Activated T-cell treated with anti-CD3 and anti-CD28 coated beads, Interleukin-2, amount 50 U/mL, for 4 hours (primary cell): Measurements from ENCODE around the gene ADAM33. TPM values are rescaled to one million over a fixed set of nuclear protein-coding genes. Genes with fewer than 3 reads are reported as not detected.
A peak's percentile ranks its signal among the peaks of the same experiment; 100 is the strongest.

ENCODE experiments used
- ATAC-seq, 2 donors: fragments of 200-7000 bp; cut with Tn5 transposase; one replicate each; pipeline ENCODE4 v1.10.0; 2021
- DNase-seq: peaks from one replicate; pipeline ENCODE4 v3.0.0-alpha.2; 2020
- H3K27me3 Mint-ChIP-seq: one replicate; pipeline ENCODE4 v1.8.0; 2021; ENCODE audit warnings: low read depth, mixed read lengths
- H3K36me3 Mint-ChIP-seq: one replicate; pipeline ENCODE4 v1.8.0; 2022; ENCODE audit warnings: mixed read lengths; ENCODE audit not compliant: insufficient read depth
- H3K4me1 Mint-ChIP-seq: one replicate; pipeline ENCODE4 v1.8.0; 2021; ENCODE audit warnings: low read depth, mixed read lengths
- H3K4me3 Mint-ChIP-seq: one replicate; pipeline ENCODE4 v1.8.0; 2021; ENCODE audit warnings: mild to moderate bottlenecking, moderate library complexity, mixed read lengths
- H3K9me3 Mint-ChIP-seq: one replicate; pipeline ENCODE4 v1.8.0; 2021; ENCODE audit warnings: mixed read lengths
- total RNA-seq, 3 donors: library from RNA; stranded (reverse); gene quantifications; one replicate each; pipeline ENCODE4 v1.2.1, GENCODE V29; 2021

The ADAM33 gene
- total RNA-seq, 3 donors from 2014 or later: not detected

DNA sequence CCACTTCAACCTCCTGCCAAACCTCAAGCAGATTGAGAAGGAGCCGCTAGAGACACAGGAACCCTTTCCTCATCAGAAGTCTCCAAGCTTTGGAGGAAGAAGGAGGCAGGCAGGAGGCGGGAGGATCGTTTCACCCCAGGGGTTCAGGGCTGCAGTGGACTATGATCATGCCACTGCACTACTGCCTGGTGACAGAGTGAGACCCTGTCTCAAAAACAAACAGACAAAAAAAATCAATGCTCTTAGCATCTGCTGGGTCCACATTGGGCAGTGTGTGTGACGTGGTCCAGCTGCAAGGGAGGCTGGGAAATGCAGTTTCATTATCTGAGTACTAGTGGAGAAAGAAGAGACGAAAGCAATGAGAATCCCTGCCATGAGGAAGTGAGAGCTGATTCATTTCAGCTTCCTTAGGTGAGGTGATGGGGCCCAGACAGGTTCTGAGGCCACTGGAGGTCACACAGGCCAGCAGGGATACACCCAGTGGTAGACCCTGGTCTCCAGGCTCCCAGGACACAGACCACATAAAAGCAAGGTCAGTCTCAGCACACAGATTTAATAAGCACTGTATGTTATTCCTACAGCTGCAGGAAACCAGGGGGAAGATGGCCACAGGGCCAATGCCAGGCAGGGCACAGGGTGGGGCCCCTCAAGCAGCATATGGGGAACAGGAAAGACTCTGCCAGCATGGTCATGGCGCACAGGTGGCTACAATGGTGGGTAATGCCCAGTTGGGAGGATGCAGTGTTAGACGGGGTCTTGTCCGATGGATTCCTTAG lies 22.9 kb downstream of the ADAM33 start:
- H3K4me3 Mint-ChIP-seq: no peak overlapping the region
- H3K36me3 Mint-ChIP-seq: no peaks in the 10 kb centered on the region
- DNase-seq: no peak
- H3K9me3 Mint-ChIP-seq: peaks cover under 1% of the 10 kb centered on the region
- peaks cover 4% of the 10 kb centered on the region for H3K4me1 Mint-ChIP-seq
- peak; percentile 35 to 44 for ATAC-seq
- H3K27me3 Mint-ChIP-seq: peaks cover 38% of the 10 kb centered on the region

DNA sequence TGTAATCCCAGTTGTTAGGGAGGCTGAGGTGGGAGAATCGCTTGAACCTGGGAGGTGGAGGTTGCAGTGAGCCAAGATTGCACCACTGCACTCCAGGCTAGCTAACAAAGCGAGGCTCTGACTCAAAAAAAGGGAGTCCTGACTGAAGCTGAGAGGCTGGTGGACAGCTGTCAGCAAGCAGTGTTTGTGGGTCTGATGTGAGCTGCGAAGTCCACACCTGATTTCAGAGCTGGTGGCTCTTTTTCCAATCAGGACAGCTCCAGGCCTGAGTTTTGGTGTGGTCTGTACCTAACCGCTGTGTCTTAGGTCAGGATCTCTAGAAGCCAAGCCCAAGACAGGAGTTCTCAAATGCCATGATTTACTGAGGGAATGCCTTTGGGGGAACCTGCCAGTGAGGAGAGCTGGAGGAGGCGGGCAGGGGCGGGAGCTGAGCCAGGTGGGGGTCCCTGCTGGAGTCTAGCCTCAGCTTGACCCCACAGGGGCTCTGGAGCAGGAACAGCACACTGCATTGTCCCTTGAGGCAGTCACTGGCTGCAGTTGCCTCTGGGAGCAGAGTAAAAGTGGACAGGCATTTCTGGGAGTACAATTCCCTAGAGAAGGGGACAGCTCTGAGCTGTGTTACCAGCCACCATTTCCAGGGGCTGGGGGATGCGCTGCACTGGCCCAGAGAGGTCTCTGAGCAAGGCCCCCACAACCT lies 23.6 kb downstream of the ADAM33 start:
- no peak for DNase-seq
- Mint-ChIP-seq H3K4me1 (peaks cover 8% of the 10 kb centered on the region), H3K36me3 (peaks cover 2% of the 10 kb centered on the region), H3K27me3 (peaks cover 36% of the 10 kb centered on the region), H3K4me3 (no peak overlapping the region), H3K9me3 (peaks cover 6% of the 10 kb centered on the region)
- ATAC-seq: no peak

DNA sequence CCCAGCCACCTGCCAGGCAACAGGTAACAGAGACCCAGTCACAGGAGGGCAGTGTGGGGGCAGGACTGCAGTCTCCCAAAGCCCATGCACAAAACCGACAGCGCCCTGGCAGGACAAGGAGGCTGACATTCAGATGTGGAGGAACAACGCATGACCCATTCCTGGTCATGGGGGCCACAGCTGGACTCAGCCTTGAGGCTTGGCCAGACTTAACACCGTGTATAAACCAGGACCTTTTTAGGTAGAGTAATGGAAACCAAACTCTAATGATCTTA lies 26.7 kb downstream of the ADAM33 start:
- ATAC-seq (no peak), DNase-seq (no peak)
- peaks cover 12% of the 10 kb centered on the region for H3K4me1 Mint-ChIP-seq
- H3K4me3 Mint-ChIP-seq: no peak overlapping the region
- peaks cover 11% of the 10 kb centered on the region for H3K36me3 Mint-ChIP-seq
- peaks cover 6% of the 10 kb centered on the region for H3K9me3 Mint-ChIP-seq
- H3K27me3 Mint-ChIP-seq: peaks cover 19% of the 10 kb centered on the region

DNA sequence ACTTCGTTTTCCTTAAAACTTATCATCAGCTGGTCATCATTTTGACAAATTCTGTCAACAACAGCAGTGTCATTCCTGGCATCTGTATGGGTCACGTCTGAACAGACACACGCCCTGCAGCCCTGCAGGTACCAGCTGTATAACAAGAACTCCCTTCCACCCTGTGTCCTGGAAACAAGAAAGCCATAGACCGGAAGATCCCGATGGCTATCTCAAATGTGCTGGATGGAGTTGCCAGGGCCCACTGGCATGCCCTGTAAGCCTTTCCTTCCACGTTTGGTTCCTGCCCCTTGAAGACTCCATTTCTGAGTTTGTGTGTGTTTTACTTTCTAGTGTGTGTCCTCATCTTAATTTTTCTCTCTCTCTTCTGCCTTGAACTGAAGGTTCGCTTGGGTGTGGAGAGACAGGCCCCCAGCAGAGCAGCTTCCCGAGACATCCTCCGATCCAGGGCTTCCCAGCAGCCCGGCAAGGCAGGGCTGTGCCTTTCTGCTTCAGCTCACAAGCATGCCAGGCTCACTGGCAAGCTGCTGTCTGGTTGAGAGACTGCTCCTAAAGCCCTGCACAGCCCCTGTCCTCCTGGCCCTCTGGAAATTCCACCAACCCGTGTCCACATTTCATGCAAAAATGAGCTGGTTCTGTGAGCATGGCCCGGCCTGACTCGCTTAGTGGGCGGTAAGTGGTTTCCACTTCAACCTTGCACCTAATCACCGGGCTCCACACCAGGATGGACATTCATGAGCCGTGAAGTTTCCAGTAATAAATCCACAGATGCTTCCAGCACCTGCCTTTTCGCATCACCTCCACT lies 27.3 kb downstream of the ADAM33 start:
- DNase-seq (no peak), ATAC-seq (no peak)
- Mint-ChIP-seq H3K27me3 (peaks cover 14% of the 10 kb centered on the region), H3K9me3 (peaks cover 6% of the 10 kb centered on the region), H3K36me3 (peaks cover 12% of the 10 kb centered on the region), H3K4me1 (peaks cover 12% of the 10 kb centered on the region), H3K4me3 (no peak overlapping the region)

DNA sequence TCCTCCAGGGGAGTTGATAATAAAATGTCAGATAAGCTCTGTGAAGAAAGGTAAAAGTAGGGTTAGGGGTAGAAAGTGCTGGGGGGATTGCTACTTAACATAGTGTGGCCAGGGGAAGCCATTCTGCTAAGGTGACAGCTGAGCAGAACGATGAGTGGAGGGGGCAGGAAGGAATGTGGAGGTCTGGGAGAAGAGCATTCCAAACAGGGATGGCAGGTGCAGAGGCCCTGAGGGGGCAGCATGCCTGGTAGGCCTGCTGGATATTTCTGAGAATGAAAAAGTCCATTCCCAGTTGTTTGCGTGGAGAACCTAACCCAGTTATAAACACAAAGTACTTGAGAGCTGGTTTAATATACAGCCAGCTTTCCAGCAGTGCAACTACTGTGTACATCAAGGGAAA lies 27.9 kb downstream of the ADAM33 start:
- Mint-ChIP-seq H3K9me3 (peaks cover 6% of the 10 kb centered on the region), H3K36me3 (peaks cover 13% of the 10 kb centered on the region), H3K27me3 (peaks cover 8% of the 10 kb centered on the region), H3K4me3 (no peak overlapping the region), H3K4me1 (peaks cover 10% of the 10 kb centered on the region)
- DNase-seq: no peak
- ATAC-seq: no peak

DNA sequence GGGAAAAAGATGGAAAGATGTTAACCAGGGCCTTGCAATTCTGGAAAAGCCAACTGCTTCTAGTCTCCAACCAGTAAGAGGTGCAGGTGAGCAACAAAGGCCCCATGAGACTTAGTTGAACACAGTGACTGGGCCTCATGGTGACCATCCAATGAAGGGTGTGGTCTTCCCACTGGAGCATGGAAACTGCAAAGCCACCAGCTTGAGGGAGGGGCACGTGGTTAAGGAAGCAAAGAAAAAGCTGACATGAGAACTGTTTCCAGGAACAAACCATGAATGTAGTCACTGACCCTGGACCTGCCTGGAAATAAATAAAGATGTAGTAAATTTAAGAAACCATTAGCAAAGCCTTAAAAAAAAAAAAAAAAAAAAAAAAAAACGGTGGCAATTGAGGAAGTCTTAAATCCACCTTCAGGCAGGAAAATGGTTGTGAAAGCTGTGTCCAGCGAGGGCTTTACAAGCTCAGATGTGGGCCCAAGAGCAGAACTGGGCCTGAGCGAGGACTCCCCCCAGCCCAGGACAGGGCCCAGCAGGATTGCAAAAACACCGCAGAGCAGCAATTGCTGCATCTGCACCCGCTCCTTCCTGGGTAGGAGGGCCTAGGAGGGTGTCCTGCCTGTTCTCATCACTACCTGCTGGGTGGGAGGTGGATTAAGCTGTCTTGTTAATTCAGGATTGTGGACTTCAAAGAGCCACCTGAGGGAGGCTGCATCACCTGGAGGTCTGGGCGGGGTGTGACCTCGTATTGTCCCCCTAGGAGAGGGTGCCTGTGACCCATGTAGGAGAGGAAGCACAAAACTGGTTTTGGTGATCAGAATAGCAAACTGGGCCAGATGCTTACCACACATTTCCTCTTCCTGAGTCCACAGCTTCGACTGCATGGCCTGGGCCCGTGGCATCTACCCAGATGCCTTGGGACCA lies 28.9 kb downstream of the ADAM33 start:
- no peak for ATAC-seq

DNA sequence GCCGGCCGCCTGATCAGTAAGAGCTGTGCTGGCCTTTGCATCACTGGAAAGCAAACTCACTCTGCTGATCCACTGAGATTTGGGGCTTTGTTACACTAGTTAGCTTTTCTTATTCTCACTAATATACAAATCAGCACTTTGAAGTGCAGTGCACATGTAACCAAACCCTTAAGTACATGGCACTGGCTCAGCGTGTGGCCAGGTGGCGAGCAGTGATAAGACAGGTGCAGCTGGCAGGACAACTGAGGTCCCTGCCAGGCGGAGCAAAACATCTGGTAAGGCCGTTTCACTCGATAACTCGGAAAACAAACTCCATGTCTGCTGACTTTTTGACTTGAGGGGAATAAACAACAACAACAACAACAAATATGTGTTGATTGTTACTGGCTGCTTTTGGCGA lies 29.6 kb downstream of the ADAM33 start:
- Mint-ChIP-seq H3K4me1 (peaks cover 8% of the 10 kb centered on the region), H3K27me3 (peaks cover 2% of the 10 kb centered on the region), H3K36me3 (peaks cover 21% of the 10 kb centered on the region), H3K9me3 (peaks cover 6% of the 10 kb centered on the region), H3K4me3 (no peak overlapping the region)
- ATAC-seq (no peak), DNase-seq (no peak)

More for the DNA sequence above, 28.9 kb downstream of the ADAM33 start:
- H3K4me1 Mint-ChIP-seq: peaks cover 8% of the 10 kb centered on the region
- peaks cover 6% of the 10 kb centered on the region for H3K9me3 Mint-ChIP-seq
- no peak for DNase-seq
- peaks cover 4% of the 10 kb centered on the region for H3K27me3 Mint-ChIP-seq
- H3K4me3 Mint-ChIP-seq: no peak overlapping the region
- peaks cover 19% of the 10 kb centered on the region for H3K36me3 Mint-ChIP-seq

DNA sequence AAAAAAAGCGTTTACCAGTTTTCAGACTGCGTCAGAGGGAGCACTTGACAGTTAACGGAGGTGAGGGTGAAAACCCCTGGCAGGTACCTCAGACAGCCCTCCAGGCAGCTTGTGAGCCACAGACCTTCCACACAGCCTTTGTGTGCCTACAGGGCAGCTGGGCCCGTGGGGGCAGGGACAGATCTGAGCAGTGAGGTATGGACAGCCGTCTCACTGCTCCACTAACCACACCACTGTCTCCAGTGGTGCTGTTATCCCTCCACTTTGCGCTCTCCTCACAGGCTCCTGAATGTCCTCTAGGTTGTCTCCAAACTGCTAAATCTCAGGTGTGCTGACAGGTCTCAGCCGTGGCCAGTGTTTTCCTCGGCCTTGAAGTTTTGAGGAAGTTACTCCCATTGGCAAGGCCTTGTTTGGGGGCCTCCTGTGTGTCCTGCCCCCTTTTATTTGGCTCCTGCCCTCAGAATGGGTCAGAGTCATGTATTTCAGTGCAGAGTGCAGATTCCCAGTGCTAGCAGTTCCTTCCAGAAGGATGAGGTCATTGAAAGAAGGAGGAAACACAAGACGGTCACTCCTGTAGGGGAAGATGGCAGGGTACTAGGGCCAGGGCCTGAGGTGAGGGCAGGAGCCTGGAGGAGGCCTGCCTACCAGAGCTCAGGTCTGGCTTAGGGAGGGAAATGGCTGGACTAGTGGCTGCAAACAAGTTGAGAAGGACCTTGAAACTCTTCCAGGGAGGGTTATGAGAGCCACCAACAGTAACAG lies 30.4 kb downstream of the ADAM33 start:
- Mint-ChIP-seq H3K9me3 (peaks cover 6% of the 10 kb centered on the region), H3K4me3 (no peak overlapping the region), H3K27me3 (no peaks in the 10 kb centered on the region), H3K36me3 (peaks cover 22% of the 10 kb centered on the region), H3K4me1 (peaks cover 8% of the 10 kb centered on the region)
- DNase-seq (no peak), ATAC-seq (no peak)

DNA sequence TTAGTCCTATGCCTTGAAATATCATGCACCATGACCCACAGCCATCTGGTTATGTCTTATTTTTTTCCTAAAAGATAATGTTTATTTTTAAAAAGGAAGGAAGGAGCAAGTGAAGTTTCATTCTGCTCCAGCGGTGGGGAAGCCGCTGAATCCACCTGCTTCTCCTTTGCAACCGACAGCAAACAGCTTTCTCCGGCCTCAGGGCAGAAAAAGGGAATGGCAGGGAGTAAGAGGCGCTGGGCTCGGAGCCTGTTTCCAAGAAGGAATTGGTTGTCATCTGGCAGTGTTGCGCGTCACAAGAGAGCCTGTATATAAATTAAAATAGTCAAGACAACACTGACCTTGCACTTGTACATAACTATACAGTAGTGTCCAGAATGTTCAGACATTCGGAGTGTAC lies 32.9 kb downstream of the ADAM33 start:
- ATAC-seq (no peak), DNase-seq (no peak)
- Mint-ChIP-seq H3K4me3 (no peak overlapping the region), H3K4me1 (peaks cover 8% of the 10 kb centered on the region), H3K9me3 (peaks cover 6% of the 10 kb centered on the region), H3K27me3 (no peaks in the 10 kb centered on the region), H3K36me3 (peaks cover 34% of the 10 kb centered on the region)

DNA sequence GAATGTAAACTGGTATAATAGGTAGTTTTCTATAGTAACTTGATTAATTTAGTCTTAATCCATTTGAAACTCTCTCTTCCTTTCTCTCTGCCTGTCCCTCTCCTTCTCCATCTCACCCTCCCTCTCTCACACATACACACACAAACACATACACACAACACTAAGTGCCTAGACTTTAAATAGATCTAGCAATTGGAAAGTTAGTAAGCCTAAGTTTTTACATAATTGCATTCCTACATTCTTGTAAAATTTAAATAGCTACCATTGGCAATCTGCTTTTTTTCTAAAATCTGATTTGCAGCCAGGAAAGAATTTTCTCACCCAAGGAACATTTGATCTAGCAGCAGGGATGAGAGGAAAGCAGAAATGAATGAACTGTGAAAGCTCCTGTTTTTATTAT lies 34.3 kb downstream of the ADAM33 start:
- no peak for DNase-seq
- no peak for ATAC-seq
- Mint-ChIP-seq H3K4me1 (peaks cover 3% of the 10 kb centered on the region), H3K27me3 (no peaks in the 10 kb centered on the region), H3K4me3 (no peak overlapping the region), H3K36me3 (peaks cover 35% of the 10 kb centered on the region), H3K9me3 (no peaks in the 10 kb centered on the region)

DNA sequence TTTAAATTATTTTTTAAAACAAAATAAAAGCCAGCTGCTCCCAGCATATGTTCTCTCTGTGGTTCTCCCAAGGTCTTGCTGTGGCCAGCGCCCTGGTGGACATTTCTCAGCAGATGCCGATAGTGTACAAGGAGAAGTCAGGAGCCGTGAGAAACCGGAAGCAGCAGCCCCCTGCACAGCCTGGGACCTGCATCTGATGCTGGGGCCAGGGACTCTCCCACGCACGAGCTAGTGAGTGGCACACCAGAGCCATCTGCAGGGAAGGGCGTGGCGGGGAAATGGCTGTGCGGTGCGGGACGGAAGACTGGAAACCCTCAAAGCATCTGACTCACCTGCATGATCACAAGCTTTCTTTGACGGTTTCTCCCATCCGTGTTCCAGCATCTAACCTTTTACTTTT lies 35.2 kb downstream of the ADAM33 start:
- no peaks in the 10 kb centered on the region for H3K27me3 Mint-ChIP-seq
- H3K36me3 Mint-ChIP-seq: peaks cover 38% of the 10 kb centered on the region
- H3K4me3 Mint-ChIP-seq: no peak overlapping the region
- no peaks in the 10 kb centered on the region for H3K9me3 Mint-ChIP-seq
- ATAC-seq (no peak), DNase-seq (no peak)
- no peaks in the 10 kb centered on the region for H3K4me1 Mint-ChIP-seq

DNA sequence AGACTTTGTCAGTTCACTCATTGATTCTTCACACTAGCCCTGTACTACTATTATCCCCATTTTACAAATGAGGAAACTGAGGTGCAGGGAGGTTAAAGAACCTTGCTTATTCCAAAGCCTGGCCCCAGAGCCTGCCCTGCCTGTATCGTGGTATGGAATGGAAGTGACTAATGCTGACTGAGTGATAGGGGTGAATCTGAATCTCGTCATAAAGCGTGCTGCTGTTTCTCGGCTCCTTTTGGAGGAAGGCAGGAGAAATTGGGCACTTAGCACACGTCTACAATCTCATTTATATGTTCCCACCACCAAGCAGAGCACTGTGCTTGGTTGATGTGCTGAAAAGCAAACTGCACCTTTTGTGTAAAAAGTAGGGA lies 35.8 kb downstream of the ADAM33 start:
- Mint-ChIP-seq H3K36me3 (peaks cover 36% of the 10 kb centered on the region), H3K4me3 (no peak overlapping the region), H3K9me3 (no peaks in the 10 kb centered on the region), H3K4me1 (no peaks in the 10 kb centered on the region), H3K27me3 (no peaks in the 10 kb centered on the region)
- ATAC-seq: no peak
- no peak for DNase-seq

DNA sequence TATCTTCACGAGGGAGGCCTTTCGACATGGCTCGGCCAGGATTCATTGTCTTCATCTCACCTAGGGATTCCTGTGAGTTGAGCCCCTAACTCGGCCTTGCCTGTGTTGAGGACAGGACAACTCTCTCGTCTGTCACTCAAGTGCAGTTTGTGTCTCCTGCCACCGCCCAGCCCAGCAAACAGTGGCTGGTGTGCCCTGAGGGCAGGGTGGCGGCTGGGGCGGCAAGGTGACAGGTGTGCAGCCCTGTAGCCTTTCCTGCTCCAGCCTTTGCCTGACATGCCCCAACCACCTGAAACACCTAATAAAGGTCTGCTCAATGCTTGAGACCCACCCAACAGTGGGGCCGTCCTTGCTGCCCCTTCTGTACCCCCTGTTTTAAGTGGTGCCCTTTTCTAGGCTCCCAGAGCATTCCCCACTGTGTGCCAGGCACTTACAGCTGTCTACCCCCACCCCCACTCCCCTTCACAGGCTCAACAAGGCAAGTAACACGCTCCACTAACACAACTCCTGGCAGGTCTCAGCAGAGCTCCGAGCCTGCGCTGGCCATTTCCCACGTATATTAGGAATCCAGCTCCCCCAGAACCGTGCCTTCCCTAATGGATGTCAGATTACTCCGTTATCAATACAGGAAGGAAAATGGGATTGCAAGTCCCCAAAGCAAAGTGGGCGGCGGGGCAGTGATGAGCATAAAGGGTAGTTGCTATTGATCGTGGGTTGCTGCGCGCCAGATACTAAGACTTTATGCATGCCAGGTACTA lies 36.3 kb downstream of the ADAM33 start:
- ATAC-seq (no peak), DNase-seq (no peak)
- H3K36me3 Mint-ChIP-seq: peaks cover 39% of the 10 kb centered on the region
- no peak overlapping the region for H3K4me3 Mint-ChIP-seq
- no peaks in the 10 kb centered on the region for H3K9me3 Mint-ChIP-seq
- no peaks in the 10 kb centered on the region for H3K27me3 Mint-ChIP-seq
- no peaks in the 10 kb centered on the region for H3K4me1 Mint-ChIP-seq
